Central memory CD8-positive, alpha-beta T cell (primary cell): Measurements from ENCODE around the gene CYP51A1.
"Not testable (repeated sequence)": the region's sequence is repeated elsewhere in the genome, so short reads cannot be mapped to it uniquely, and the experiment has no call there.

Experiments
- ATAC-seq: fragments of 150-1000 bp; cut with Tn5 transposase; replicated peaks from 2 replicates; pipeline ENCODE4 v1.10.0; 2022; ENCODE audit warnings: mild to moderate bottlenecking, moderate FRiP score, moderate number of reproducible peaks; ENCODE audit not compliant: poor library complexity, severe bottlenecking; ENCODE audit errors: extremely low read depth
- DNase-seq, 2 donors: peaks; one replicate each; pipeline ENCODE4 v3.0.0; 2021; ENCODE audit warnings: low spot score in 2 of 2
- H3K27ac Mint-ChIP-seq: one replicate; pipeline ENCODE4 v1.8.0; 2022; ENCODE audit warnings: low read depth, mild to moderate bottlenecking, moderate library complexity, mixed read lengths
- H3K27me3 Mint-ChIP-seq: one replicate; pipeline ENCODE4 v1.8.0; 2022; ENCODE audit warnings: mixed read lengths
- H3K36me3 Mint-ChIP-seq: one replicate; pipeline ENCODE4 v1.8.0; 2022; ENCODE audit warnings: mild to moderate bottlenecking, moderate library complexity, mixed read lengths; ENCODE audit not compliant: insufficient read depth
- H3K4me1 Mint-ChIP-seq: one replicate; pipeline ENCODE4 v1.8.0; 2022; ENCODE audit warnings: mixed read lengths
- H3K4me3 Mint-ChIP-seq: one replicate; pipeline ENCODE4 v1.8.0; 2022; ENCODE audit warnings: mild to moderate bottlenecking, moderate library complexity, mixed read lengths
- H3K9me3 Mint-ChIP-seq: one replicate; pipeline ENCODE4 v1.8.0; 2022; ENCODE audit warnings: mixed read lengths

CYP51A1 gene

DNA sequence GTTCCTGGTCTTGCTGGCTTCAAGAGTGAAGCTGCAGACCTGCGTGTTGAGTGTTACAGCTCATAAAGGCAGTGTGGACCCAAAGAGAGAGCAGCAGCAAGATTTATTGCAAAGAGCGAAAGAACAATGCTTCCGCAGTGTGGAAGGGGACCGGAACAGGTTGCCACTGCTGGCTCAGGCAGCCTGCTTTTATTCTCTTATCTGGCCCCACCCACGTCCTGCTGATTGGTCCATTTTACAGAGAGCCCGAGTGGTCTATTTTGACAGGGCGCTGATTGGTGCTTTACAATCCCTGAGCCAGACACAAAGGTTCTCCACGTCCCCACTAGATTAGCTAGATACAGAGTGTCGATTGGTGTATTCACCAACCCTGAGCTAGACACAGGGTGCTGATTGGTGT is 8.5 kb upstream of the CYP51A1 start:
- not testable (repeated sequence) for H3K36me3 Mint-ChIP-seq, H3K9me3 Mint-ChIP-seq, H3K27ac Mint-ChIP-seq, H3K4me1 Mint-ChIP-seq, H3K27me3 Mint-ChIP-seq, H3K4me3 Mint-ChIP-seq, DNase-seq, ATAC-seq

DNA sequence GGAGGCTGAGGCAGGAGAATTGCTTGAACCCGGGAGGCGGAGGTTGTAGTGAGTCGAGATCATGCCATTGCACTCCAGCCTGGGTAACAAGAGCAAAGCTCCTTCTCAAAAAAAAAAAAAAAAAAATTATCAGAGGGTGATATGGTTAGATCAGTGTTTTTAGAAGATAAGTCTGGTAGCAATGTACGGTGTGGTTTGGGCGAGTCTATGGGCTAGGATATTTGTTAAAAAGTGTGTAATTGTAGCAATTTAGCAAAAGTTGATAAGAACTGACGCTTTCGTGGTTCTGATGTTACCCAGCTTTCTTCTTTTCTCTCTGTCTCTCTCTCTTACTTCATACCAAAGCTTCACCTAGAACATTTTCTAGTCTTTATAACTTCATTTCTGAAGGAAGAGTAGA is 6.9 kb upstream of the CYP51A1 start:
- H3K4me3 Mint-ChIP-seq = no peak overlapping the region
- H3K9me3 Mint-ChIP-seq = no peaks in the 10 kb centered on the region
- no peaks in the 10 kb centered on the region for H3K36me3 Mint-ChIP-seq
- ATAC-seq (no peak), DNase-seq (no peak)
- H3K27me3 Mint-ChIP-seq = no peaks in the 10 kb centered on the region
- H3K27ac Mint-ChIP-seq = no peak overlapping the region
- H3K4me1 Mint-ChIP-seq = no peaks in the 10 kb centered on the region

- no peaks in the 10 kb centered on the region for H3K27me3 Mint-ChIP-seq
- no peak overlapping the region for H3K4me3 Mint-ChIP-seq
- no peaks in the 10 kb centered on the region for H3K9me3 Mint-ChIP-seq
- H3K36me3 Mint-ChIP-seq = peaks cover 24% of the 10 kb centered on the region
- H3K4me1 Mint-ChIP-seq = peaks cover 7% of the 10 kb centered on the region
- DNase-seq = no peak
- no peak for ATAC-seq
- no peak overlapping the region for H3K27ac Mint-ChIP-seq
These were observed 3.3 kb upstream of the CYP51A1 start for GRCh38 chr7:92137557-92137956.

GRCh38 chr7:92135052-92135889 is 994 bp upstream of the CYP51A1 start:
- Mint-ChIP-seq H3K4me1 (peaks cover 14% of the 10 kb centered on the region), H3K36me3 (peaks cover 29% of the 10 kb centered on the region), H3K27me3 (no peaks in the 10 kb centered on the region), H3K27ac (peak overlapping the region; percentile 98), H3K9me3 (no peaks in the 10 kb centered on the region), H3K4me3 (peak overlapping the region; percentile 98)
- ATAC-seq (no peak), DNase-seq (no peak)

GRCh38 chr7:92133737-92134270 is 473 bp downstream of the CYP51A1 start:
- Mint-ChIP-seq H3K27ac (peak overlapping the region; percentile 98), H3K27me3 (no peaks in the 10 kb centered on the region), H3K9me3 (no peaks in the 10 kb centered on the region), H3K4me3 (peak overlapping the region; percentile 98), H3K36me3 (peaks cover 32% of the 10 kb centered on the region), H3K4me1 (peaks cover 14% of the 10 kb centered on the region)
- peak; percentile 57 for ATAC-seq
- DNase-seq = peak; percentile 51 to 58

- peak; percentile 55 for ATAC-seq
- no peak for DNase-seq
- Mint-ChIP-seq H3K27ac (peak overlapping the region; percentile 98), H3K27me3 (no peaks in the 10 kb centered on the region), H3K9me3 (no peaks in the 10 kb centered on the region), H3K4me1 (peaks cover 14% of the 10 kb centered on the region), H3K4me3 (peak overlapping the region; percentile 98), H3K36me3 (peaks cover 35% of the 10 kb centered on the region)
These were observed 1.0 kb downstream of the CYP51A1 start for GRCh38 chr7:92133133-92133736.

- Mint-ChIP-seq H3K27ac (no peak overlapping the region), H3K4me1 (peaks cover 14% of the 10 kb centered on the region), H3K9me3 (no peaks in the 10 kb centered on the region), H3K27me3 (no peaks in the 10 kb centered on the region), H3K4me3 (no peak overlapping the region), H3K36me3 (peaks cover 38% of the 10 kb centered on the region)
- no peak for DNase-seq
- no peak for ATAC-seq
These were observed 2.4 kb downstream of the CYP51A1 start for GRCh38 chr7:92131764-92132330.

- peaks cover 14% of the 10 kb centered on the region for H3K4me1 Mint-ChIP-seq
- DNase-seq (no peak), ATAC-seq (no peak)
- H3K36me3 Mint-ChIP-seq = peaks cover 39% of the 10 kb centered on the region
- H3K9me3 Mint-ChIP-seq = no peaks in the 10 kb centered on the region
- no peak overlapping the region for H3K4me3 Mint-ChIP-seq
- H3K27me3 Mint-ChIP-seq = no peaks in the 10 kb centered on the region
- no peak overlapping the region for H3K27ac Mint-ChIP-seq
These were observed 3.2 kb downstream of the CYP51A1 start for GRCh38 chr7:92131093-92131492.

DNA sequence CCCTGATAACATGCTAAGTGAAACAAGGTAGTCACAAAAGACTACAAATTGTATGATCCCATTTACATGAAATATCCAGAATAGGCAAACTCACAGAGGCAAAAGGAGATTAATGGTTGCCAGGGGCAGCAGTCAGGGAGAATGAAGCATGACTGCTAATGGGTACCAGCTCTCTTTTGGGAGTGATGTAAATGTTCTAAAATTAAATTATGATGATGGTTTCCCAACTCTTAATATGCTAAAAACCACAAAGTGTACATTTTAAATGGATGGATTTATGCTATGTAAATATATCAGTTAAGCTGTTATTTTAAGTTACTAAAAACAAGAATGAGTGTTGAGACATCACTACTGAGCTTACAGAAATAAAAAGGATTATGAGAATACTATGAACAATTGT is 12.6 kb downstream of the CYP51A1 start:
- H3K4me1 Mint-ChIP-seq = peaks cover 5% of the 10 kb centered on the region
- H3K4me3 Mint-ChIP-seq = no peak overlapping the region
- H3K27ac Mint-ChIP-seq = no peak overlapping the region
- H3K27me3 Mint-ChIP-seq = no peaks in the 10 kb centered on the region
- DNase-seq = no peak
- no peak for ATAC-seq
- no peaks in the 10 kb centered on the region for H3K9me3 Mint-ChIP-seq
- peaks cover 34% of the 10 kb centered on the region for H3K36me3 Mint-ChIP-seq

GRCh38 chr7:92119213-92119759 is 15.0 kb downstream of the CYP51A1 start:
- Mint-ChIP-seq H3K27ac (no peak overlapping the region), H3K27me3 (no peaks in the 10 kb centered on the region), H3K4me1 (peaks cover 10% of the 10 kb centered on the region), H3K9me3 (no peaks in the 10 kb centered on the region), H3K4me3 (no peak overlapping the region), H3K36me3 (peaks cover 33% of the 10 kb centered on the region)
- no peak for DNase-seq
- no peak for ATAC-seq

DNA sequence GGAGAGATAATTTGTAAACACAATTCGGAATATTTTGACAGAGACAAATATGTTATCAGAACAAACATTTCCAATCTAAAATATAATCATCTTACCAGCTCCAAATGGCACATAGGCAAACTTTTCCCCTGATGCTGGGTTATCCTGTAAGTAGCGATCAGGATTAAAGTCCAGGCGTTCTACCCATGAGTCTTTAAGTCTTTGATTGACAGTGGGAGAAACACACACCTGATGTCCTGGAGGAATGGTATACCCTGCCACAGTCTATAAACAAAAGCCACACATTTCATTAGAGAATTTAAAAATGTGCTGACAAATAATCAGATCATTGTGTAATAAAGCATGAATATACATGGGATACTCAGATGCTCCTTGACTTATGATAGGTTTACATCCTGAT is 17.3 kb downstream of the CYP51A1 start:
- Mint-ChIP-seq H3K4me3 (no peak overlapping the region), H3K9me3 (no peaks in the 10 kb centered on the region), H3K27me3 (no peaks in the 10 kb centered on the region), H3K4me1 (peaks cover 13% of the 10 kb centered on the region), H3K27ac (no peak overlapping the region), H3K36me3 (peaks cover 26% of the 10 kb centered on the region)
- DNase-seq (no peak), ATAC-seq (no peak)

GRCh38 chr7:92115821-92116220 is 18.5 kb downstream of the CYP51A1 start:
- Mint-ChIP-seq H3K4me3 (no peak overlapping the region), H3K36me3 (peaks cover 27% of the 10 kb centered on the region), H3K4me1 (peaks cover 11% of the 10 kb centered on the region), H3K27me3 (no peaks in the 10 kb centered on the region), H3K9me3 (no peaks in the 10 kb centered on the region), H3K27ac (no peak overlapping the region)
- DNase-seq = no peak
- no peak for ATAC-seq
